GM19238 (cell line): Measurements from ENCODE around the gene CNPPD1.

Experiments used
- DNase-seq: peaks from one replicate; pipeline ENCODE4 v3.0.0; 2011; ENCODE audit warnings: low spot score; ENCODE audit not compliant: insufficient read length

The CNPPD1 gene

GRCh38 chr2:219122202-219122980, 54.3 kb downstream of the CNPPD1 start:
- DNase-seq: no peak
